ENCODE measurements around the gene ATG7. TPM values are rescaled to one million over a fixed set of nuclear protein-coding genes. Genes with fewer than 3 reads are reported as not detected.

ATG7 gene
- total and polyA plus RNA-seq, 8 donors = 25.0 to 73.3 (median 29.6) TPM

GRCh38 chr3:11475324-11475723, 203.1 kb downstream of the ATG7 start:
- peaks cover 5 to 16% of the 10 kb centered on the region in 2 donors for H3K4me1 ChIP-seq
- intact Hi-C loops (cut with DNase I) = no loop called here
- no peak for DNase-seq

DNA sequence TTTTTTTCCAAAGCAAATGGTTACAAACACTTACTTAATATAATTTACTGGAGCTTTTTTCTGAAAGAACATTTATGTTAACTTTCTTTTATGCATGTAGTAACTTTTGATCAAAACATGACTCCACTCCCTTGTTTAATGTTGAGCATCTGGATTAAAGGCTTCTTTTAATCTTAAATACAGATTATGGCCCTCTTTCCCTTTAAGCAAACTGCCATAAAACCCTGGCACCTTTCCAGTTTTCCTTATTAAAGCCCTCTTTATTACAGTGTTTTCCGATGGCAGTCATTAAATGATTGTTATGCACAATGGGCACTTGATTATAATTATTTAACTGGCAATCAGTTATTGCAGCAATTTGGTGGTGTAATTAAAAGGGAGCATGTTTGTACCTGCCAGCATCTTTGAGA, 204.5 kb downstream of the ATG7 start:
- no peaks in the 10 kb centered on the region for H3K36me3 ChIP-seq
- intact Hi-C loops (cut with DNase I) = no loop called here
- H3K27ac ChIP-seq = peak overlapping the region in 1 of 2 donors; percentile 76
- H3K9me3 ChIP-seq = no peaks in the 10 kb centered on the region
- ATAC-seq (no peak), DNase-seq (no peak)
- TF ChIP-seq, protein P1, sequence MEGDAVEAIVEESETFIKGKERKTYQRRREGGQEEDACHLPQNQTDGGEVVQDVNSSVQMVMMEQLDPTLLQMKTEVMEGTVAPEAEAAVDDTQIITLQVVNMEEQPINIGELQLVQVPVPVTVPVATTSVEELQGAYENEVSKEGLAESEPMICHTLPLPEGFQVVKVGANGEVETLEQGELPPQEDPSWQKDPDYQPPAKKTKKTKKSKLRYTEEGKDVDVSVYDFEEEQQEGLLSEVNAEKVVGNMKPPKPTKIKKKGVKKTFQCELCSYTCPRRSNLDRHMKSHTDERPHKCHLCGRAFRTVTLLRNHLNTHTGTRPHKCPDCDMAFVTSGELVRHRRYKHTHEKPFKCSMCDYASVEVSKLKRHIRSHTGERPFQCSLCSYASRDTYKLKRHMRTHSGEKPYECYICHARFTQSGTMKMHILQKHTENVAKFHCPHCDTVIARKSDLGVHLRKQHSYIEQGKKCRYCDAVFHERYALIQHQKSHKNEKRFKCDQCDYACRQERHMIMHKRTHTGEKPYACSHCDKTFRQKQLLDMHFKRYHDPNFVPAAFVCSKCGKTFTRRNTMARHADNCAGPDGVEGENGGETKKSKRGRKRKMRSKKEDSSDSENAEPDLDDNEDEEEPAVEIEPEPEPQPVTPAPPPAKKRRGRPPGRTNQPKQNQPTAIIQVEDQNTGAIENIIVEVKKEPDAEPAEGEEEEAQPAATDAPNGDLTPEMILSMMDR (IDR thresholded peaks at IDR 0.05) = no peak
- no peaks in the 10 kb centered on the region for H3K27me3 ChIP-seq
- peaks cover 5 to 16% of the 10 kb centered on the region in 2 donors for H3K4me1 ChIP-seq
- no peak overlapping the region for H3K4me3 ChIP-seq

More at GRCh38 chr3:11475324-11475723, 203.1 kb downstream of the ATG7 start:
- Histone ChIP-seq H3K27me3 (no peaks in the 10 kb centered on the region), H3K36me3 (no peaks in the 10 kb centered on the region), H3K27ac (no peak overlapping the region), H3K9me3 (no peaks in the 10 kb centered on the region), H3K4me3 (no peak overlapping the region)
- TF ChIP-seq, protein P1 (IDR thresholded peaks at IDR 0.05) = no peak
- no peak for ATAC-seq

DNA sequence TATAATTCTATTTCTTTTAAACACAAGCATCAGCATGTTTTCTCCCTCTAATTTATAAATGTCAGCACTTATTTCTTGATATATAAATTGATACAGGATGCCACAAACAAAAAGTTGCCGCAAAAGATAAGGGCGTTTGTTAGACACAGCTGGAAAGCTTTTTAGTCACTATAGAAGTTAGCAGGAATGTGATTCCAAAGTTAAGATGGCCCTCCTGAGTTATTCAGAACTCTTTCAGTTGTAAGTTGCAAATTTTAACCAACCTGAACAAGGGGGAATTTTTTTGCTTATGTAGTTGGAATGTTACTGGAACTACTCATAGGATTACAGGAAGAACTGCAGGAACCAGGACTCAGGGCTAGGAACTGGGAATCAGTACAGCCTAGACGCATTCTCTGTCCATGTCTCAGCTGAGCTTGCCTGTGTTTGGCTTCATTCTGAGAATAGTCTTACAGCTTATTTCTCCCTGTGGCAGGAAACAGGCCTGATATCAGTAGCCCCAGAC, 205.3 kb downstream of the ATG7 start:
- peak overlapping the region; percentile 38 to 76 for H3K27ac ChIP-seq
- ATAC-seq (peak; percentile 49), DNase-seq (no peak)
- TF ChIP-seq, protein P1 (IDR thresholded peaks at IDR 0.05) = no peak
- H3K4me1 ChIP-seq = peaks cover 5 to 16% of the 10 kb centered on the region in 2 donors
- H3K9me3 ChIP-seq = no peaks in the 10 kb centered on the region
- H3K27me3 ChIP-seq = no peaks in the 10 kb centered on the region
- H3K4me3 ChIP-seq = no peak overlapping the region
- intact Hi-C loops (cut with DNase I) = no loop called here
- no peaks in the 10 kb centered on the region for H3K36me3 ChIP-seq

DNA sequence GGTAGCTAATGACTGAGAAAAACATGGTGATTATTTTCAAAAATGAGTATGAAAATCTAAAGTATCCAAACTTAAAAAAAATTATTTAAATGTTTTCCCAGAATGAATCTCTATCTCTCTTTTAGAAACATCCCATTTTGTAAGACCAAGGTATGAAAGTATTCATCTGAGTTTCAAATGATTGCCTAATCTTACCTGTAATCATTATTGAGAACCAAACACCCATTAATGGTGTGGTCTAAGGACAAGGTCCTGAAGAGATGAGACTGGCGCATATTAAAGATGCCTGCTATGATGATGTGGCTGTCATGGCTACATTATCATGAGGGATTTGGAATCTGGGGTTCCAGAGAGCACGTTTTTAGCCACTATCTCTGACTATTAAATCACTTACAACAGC, 206.0 kb downstream of the ATG7 start:
- Histone ChIP-seq H3K27me3 (no peaks in the 10 kb centered on the region), H3K4me1 (peaks cover 5 to 16% of the 10 kb centered on the region in 2 donors), H3K36me3 (no peaks in the 10 kb centered on the region), H3K27ac (peak overlapping the region; percentile 38 to 76), H3K4me3 (no peak overlapping the region), H3K9me3 (no peaks in the 10 kb centered on the region)
- ATAC-seq = no peak
- intact Hi-C loops (cut with DNase I) = no loop called here
- DNase-seq = no peak
- TF ChIP-seq, protein P1 (IDR thresholded peaks at IDR 0.05) = no peak

- H3K27ac ChIP-seq = peak overlapping the region in 1 of 2 donors; percentile 10
- DNase-seq (no peak), ATAC-seq (no peak)
- no peaks in the 10 kb centered on the region for H3K9me3 ChIP-seq
- intact Hi-C loops (cut with DNase I) = no loop called here
- no peak overlapping the region for H3K4me3 ChIP-seq
- no peaks in the 10 kb centered on the region for H3K36me3 ChIP-seq
- peaks cover 5 to 21% of the 10 kb centered on the region in 2 donors for H3K4me1 ChIP-seq
- H3K27me3 ChIP-seq = no peaks in the 10 kb centered on the region
- TF ChIP-seq, protein P1 (IDR thresholded peaks at IDR 0.05) = no peak
Observed at GRCh38 chr3:11479221-11479620, 207.0 kb downstream of the ATG7 start.
